ENCODE data around the gene CCDC170.

The CCDC170 gene

GRCh38 chr6:151475653-151476523 is 17.9 kb upstream of the CCDC170 start:
- no peak for TF ChIP-seq EZH2phosphoT487 (IDR thresholded peaks at IDR 0.05; ENCODE audit: low read length)
- peak; percentile 51 for TF ChIP-seq CTCF (IDR thresholded peaks at IDR 0.05; ENCODE audit: low read length)
- H3K36me3 ChIP-seq (replicated peaks; ENCODE audit: insufficient read depth, low read length) = no peaks in the 10 kb centered on the region
- no peaks in the 10 kb centered on the region for H3K4me1 ChIP-seq (ENCODE audit: low read length)
- H2AFZ ChIP-seq (ENCODE audit: low read length) = peak overlapping the region; percentile 37
- peak overlapping the region; percentile 45 for H3K4me3 ChIP-seq (ENCODE audit: low read length)
- no peaks in the 10 kb centered on the region for H3K9me3 ChIP-seq (replicated peaks; ENCODE audit: insufficient read depth, low read length)
- no peaks in the 10 kb centered on the region for H3F3A ChIP-seq (ENCODE audit: insufficient read depth, low read length)
- no peaks in the 10 kb centered on the region for H3K79me2 ChIP-seq (ENCODE audit: low read length)
- no peak overlapping the region for H3K27ac ChIP-seq (ENCODE audit: low read length)
- no peaks in the 10 kb centered on the region for H3K9me2 ChIP-seq (replicated peaks; ENCODE audit: insufficient read depth, low read length)
- peak; percentile 46 for DNase-seq
- H4K20me1 ChIP-seq (ENCODE audit: insufficient read depth, low read length) = no peaks in the 10 kb centered on the region
- H3K27me3 ChIP-seq (replicated peaks; ENCODE audit: insufficient read depth, low read length) = no peaks in the 10 kb centered on the region
- H3K9ac ChIP-seq (ENCODE audit: low read length) = no peak overlapping the region
- H3K4me2 ChIP-seq (ENCODE audit: low read depth, low read length) = peak overlapping the region; percentile 63; the same call in 1 of the 2 replicates

- Histone ChIP-seq H3K4me1 (ENCODE audit: low read length) (no peaks in the 10 kb centered on the region), H4K20me1 (ENCODE audit: insufficient read depth, low read length) (no peaks in the 10 kb centered on the region), H3K27ac (ENCODE audit: low read length) (no peak overlapping the region), H3K4me2 (ENCODE audit: low read depth, low read length) (no peak overlapping the region), H3K4me3 (ENCODE audit: low read length) (no peak overlapping the region), H3K79me2 (ENCODE audit: low read length) (no peaks in the 10 kb centered on the region), H3K9me3 (replicated peaks; ENCODE audit: insufficient read depth, low read length) (no peaks in the 10 kb centered on the region), H3F3A (ENCODE audit: insufficient read depth, low read length) (no peaks in the 10 kb centered on the region), H3K27me3 (replicated peaks; ENCODE audit: insufficient read depth, low read length) (no peaks in the 10 kb centered on the region), H3K36me3 (replicated peaks; ENCODE audit: insufficient read depth, low read length) (no peaks in the 10 kb centered on the region), H3K9ac (ENCODE audit: low read length) (no peak overlapping the region), H2AFZ (ENCODE audit: low read length) (no peak overlapping the region), H3K9me2 (replicated peaks; ENCODE audit: insufficient read depth, low read length) (no peaks in the 10 kb centered on the region)
- DNase-seq = no peak
- TF ChIP-seq EZH2phosphoT487 (IDR thresholded peaks at IDR 0.05; ENCODE audit: low read length) (no peak), CTCF (IDR thresholded peaks at IDR 0.05; ENCODE audit: low read length) (no peak), EZH2 (optimal IDR thresholded peaks at IDR 0.05; ENCODE audit: low read depth, low read length) (no peak)
Observed at GRCh38 chr6:151477726-151478125, 16.1 kb upstream of the CCDC170 start.

GRCh38 chr6:151478670-151479069 is 15.1 kb upstream of the CCDC170 start:
- no peaks in the 10 kb centered on the region for H3F3A ChIP-seq (ENCODE audit: insufficient read depth, low read length)
- DNase-seq = no peak
- no peaks in the 10 kb centered on the region for H3K27me3 ChIP-seq (replicated peaks; ENCODE audit: insufficient read depth, low read length)
- H3K4me3 ChIP-seq (ENCODE audit: low read length) = no peak overlapping the region
- TF ChIP-seq EZH2phosphoT487 (IDR thresholded peaks at IDR 0.05; ENCODE audit: low read length) (no peak), EZH2 (optimal IDR thresholded peaks at IDR 0.05; ENCODE audit: low read depth, low read length) (no peak), CTCF (IDR thresholded peaks at IDR 0.05; ENCODE audit: low read length) (no peak)
- H3K9ac ChIP-seq (ENCODE audit: low read length) = no peak overlapping the region
- no peak overlapping the region for H3K4me2 ChIP-seq (ENCODE audit: low read depth, low read length)
- H3K79me2 ChIP-seq (ENCODE audit: low read length) = no peaks in the 10 kb centered on the region
- no peaks in the 10 kb centered on the region for H3K4me1 ChIP-seq (ENCODE audit: low read length)
- no peaks in the 10 kb centered on the region for H3K9me2 ChIP-seq (replicated peaks; ENCODE audit: insufficient read depth, low read length)
- H3K9me3 ChIP-seq (replicated peaks; ENCODE audit: insufficient read depth, low read length) = no peaks in the 10 kb centered on the region
- no peaks in the 10 kb centered on the region for H3K36me3 ChIP-seq (replicated peaks; ENCODE audit: insufficient read depth, low read length)
- no peak overlapping the region for H3K27ac ChIP-seq (ENCODE audit: low read length)
- H4K20me1 ChIP-seq (ENCODE audit: insufficient read depth, low read length) = no peaks in the 10 kb centered on the region
- H2AFZ ChIP-seq (ENCODE audit: low read length) = no peak overlapping the region

All from MM.1S (cell line).